Smooth muscle cell (in vitro differentiated cells): ENCODE data around the gene DNAH8. TPM values are rescaled to one million over a fixed set of nuclear protein-coding genes. Genes with fewer than 3 reads are reported as not detected.
A peak's percentile ranks its signal among the peaks of the same experiment; 100 is the strongest.

Source experiments
- DNase-seq: peaks from one replicate; lab custom pipeline; 2025; ENCODE audit not compliant: unreplicated experiment; lab: John Stamatoyannopoulos, UW
- H2AFZ ChIP-seq: fragments of 200-600 bp; sonication (generic); 2 replicates; pipeline ENCODE4 v1.6.0; 2016; ENCODE audit warnings: antibody characterized with exemption, low read depth, mild to moderate bottlenecking
- H3F3A ChIP-seq: fragments of 200-600 bp; sonication (generic); 2 replicates; pipeline ENCODE4 v1.6.0; 2017; ENCODE audit warnings: antibody characterized with exemption, low read depth
- H3K27ac ChIP-seq: fragments of 200-600 bp; sonication (generic); 2 replicates; pipeline ENCODE4 v1.5.1; 2016; ENCODE audit warnings: low read depth, mild to moderate bottlenecking
- H3K27me3 ChIP-seq: fragments of 200-600 bp; sonication (generic); 2 replicates; pipeline ENCODE4 v1.6.1; 2016; ENCODE audit warnings: low read depth, mild to moderate bottlenecking
- H3K36me3 ChIP-seq: fragments of 200-600 bp; sonication (generic); 2 replicates; pipeline ENCODE4 v1.5.1; 2016; ENCODE audit warnings: low read depth
- H3K4me1 ChIP-seq: fragments of 200-600 bp; sonication (generic); 2 replicates; pipeline ENCODE4 v1.5.1; 2016; ENCODE audit warnings: low read depth
- H3K4me2 ChIP-seq: fragments of 200-600 bp; sonication (generic); 2 replicates; pipeline ENCODE4 v1.6.0; 2016; ENCODE audit warnings: mild to moderate bottlenecking
- H3K4me3 ChIP-seq: fragments of 200-600 bp; sonication (generic); 2 replicates; pipeline ENCODE4 v1.5.1; 2016; ENCODE audit warnings: mild to moderate bottlenecking
- H3K79me2 ChIP-seq: fragments of 200-600 bp; sonication (generic); 2 replicates; pipeline ENCODE4 v1.6.0; 2016; ENCODE audit warnings: low read depth, mild to moderate bottlenecking
- H3K9ac ChIP-seq: fragments of 200-600 bp; sonication (generic); 2 replicates; pipeline ENCODE4 v1.6.0; 2016; ENCODE audit warnings: low read depth
- H3K9me3 ChIP-seq: fragments of 200-600 bp; sonication (generic); replicated peaks from 2 replicates; pipeline ENCODE4 v1.5.1; 2016; ENCODE audit warnings: low read depth
- H4K20me1 ChIP-seq: fragments of 200-600 bp; sonication (generic); 2 replicates; pipeline ENCODE4 v1.6.0; 2016; ENCODE audit warnings: low read depth
- CTCF ChIP-seq: fragments of 200-600 bp; sonication (generic); IDR thresholded peaks from 2 replicates; pipeline ENCODE4 v1.5.1; 2017; ENCODE audit warnings: borderline replicate concordance, mild to moderate bottlenecking, antibody characterized with exemption; ENCODE audit not compliant: insufficient read depth, poor library complexity, severe bottlenecking
- WGBS: methylation state at CpG from one replicate; pipeline ENCODE4 v1.1.7; 2016; ENCODE audit warnings: low lambda C conversion rate; 5-methylcytosine and 5-hydroxymethylcytosine counted together
- polyA plus RNA-seq: library from polyadenylated mRNA; unstranded; fragments of >200 nt; fragmentation: Nextera tagmentation; extraction: Ambion mirVana; gene quantifications from 2 replicates; pipeline ENCODE4 v1.2.1, GENCODE V29; 2016
- total RNA-seq: library from RNA; depleted of rRNA; stranded (reverse); fragments of >200 nt; gene quantifications from 2 replicates; pipeline ENCODE4 v1.2.3, GENCODE V29; 2014

Gene DNAH8
- total and polyA plus RNA-seq, 2 experiments from 2014 or later: not detected

- no peak for DNase-seq
- 5% methylated on average over 4 of the region's 4 CpGs for WGBS
- no peak overlapping the region for H2AFZ ChIP-seq
- H3K4me3 ChIP-seq: no peak overlapping the region
- peaks cover 7% of the 10 kb centered on the region for H3K4me1 ChIP-seq
- no peaks in the 10 kb centered on the region for H4K20me1 ChIP-seq
- TF ChIP-seq CTCF: no peak
- no peak overlapping the region for H3K27ac ChIP-seq
- no peak overlapping the region for H3K9ac ChIP-seq
- H3K79me2 ChIP-seq: no peaks in the 10 kb centered on the region
- no peaks in the 10 kb centered on the region for H3K27me3 ChIP-seq
- no peaks in the 10 kb centered on the region for H3K36me3 ChIP-seq
- H3K4me2 ChIP-seq: peak overlapping the region; percentile 49
- no peaks in the 10 kb centered on the region for H3K9me3 ChIP-seq
- H3F3A ChIP-seq: no peaks in the 10 kb centered on the region
Measured at GRCh38 chr6:38797391-38797790, 82.3 kb downstream of the DNAH8 start.

GRCh38 chr6:38799529-38800184 is 84.5 kb downstream of the DNAH8 start:
- Histone ChIP-seq H3K79me2 (no peaks in the 10 kb centered on the region), H2AFZ (no peak overlapping the region), H3K9me3 (no peaks in the 10 kb centered on the region), H3K9ac (no peak overlapping the region), H4K20me1 (no peaks in the 10 kb centered on the region), H3K36me3 (no peaks in the 10 kb centered on the region), H3K4me1 (peaks cover 7% of the 10 kb centered on the region), H3K4me3 (no peak overlapping the region), H3K27ac (no peak overlapping the region), H3K4me2 (no peak overlapping the region), H3K27me3 (no peaks in the 10 kb centered on the region), H3F3A (no peaks in the 10 kb centered on the region)
- DNase-seq: no peak
- 85% methylated on average over 2 of the region's 2 CpGs for WGBS
- no peak for TF ChIP-seq CTCF

GRCh38 chr6:38801305-38801704 is 86.2 kb downstream of the DNAH8 start:
- DNase-seq: no peak
- no peak overlapping the region for H3K27ac ChIP-seq

More at GRCh38 chr6:38801305-38801704, 86.2 kb downstream of the DNAH8 start:
- Histone ChIP-seq H3F3A (no peaks in the 10 kb centered on the region), H3K4me2 (no peak overlapping the region), H3K79me2 (no peaks in the 10 kb centered on the region), H2AFZ (no peak overlapping the region), H3K9me3 (no peaks in the 10 kb centered on the region), H3K4me3 (no peak overlapping the region), H3K36me3 (no peaks in the 10 kb centered on the region), H3K4me1 (peaks cover 7% of the 10 kb centered on the region), H3K9ac (no peak overlapping the region), H4K20me1 (no peaks in the 10 kb centered on the region), H3K27me3 (no peaks in the 10 kb centered on the region)
- WGBS: 94% methylated on average over 4 of the region's 4 CpGs
- TF ChIP-seq CTCF: no peak
